G401.6 (cell line): ENCODE data around the gene TBX4.

Experiments
- FAIRE-seq: peaks from 2 replicates; lab custom pipeline; 2012; peaks lifted over from hg19 to GRCh38; lab: Jason Lieb, UNC

Gene TBX4

GRCh38 chr17:61452301-61453290, at the start of gene TBX4:
Gene TBX4 (plus strand): TSS chr17:61452422. CDS start chr17:61456491, 4,069 bp downstream.
- no peak for FAIRE-seq

- FAIRE-seq, result no peak
These were observed 49.0 kb upstream of the TBX4 start for GRCh38 chr17:61402978-61403800.

GRCh38 chr17:61403801-61404662, 48.2 kb upstream of the TBX4 start:
- FAIRE-seq, result no peak

- FAIRE-seq, result no peak
These were observed 47.6 kb upstream of the TBX4 start for GRCh38 chr17:61404663-61404912.

- FAIRE-seq, result no peak
These were observed 47.1 kb upstream of the TBX4 start for GRCh38 chr17:61404913-61405685.

- FAIRE-seq, result no peak
These were observed 46.3 kb upstream of the TBX4 start for GRCh38 chr17:61405686-61406536.

GRCh38 chr17:61406537-61406845, 45.7 kb upstream of the TBX4 start:
- FAIRE-seq, result no peak

- no peak for FAIRE-seq
These were observed 45.0 kb upstream of the TBX4 start for GRCh38 chr17:61406971-61407911.

GRCh38 chr17:61408151-61409041, 43.8 kb upstream of the TBX4 start:
- FAIRE-seq, result no peak

- FAIRE-seq, result no peak
These were observed 42.7 kb upstream of the TBX4 start for GRCh38 chr17:61409301-61410112.

- no peak for FAIRE-seq
These were observed 41.8 kb upstream of the TBX4 start for GRCh38 chr17:61410141-61411010.

GRCh38 chr17:61411011-61411260, 41.3 kb upstream of the TBX4 start:
- no peak for FAIRE-seq

- FAIRE-seq, result no peak
These were observed 40.7 kb upstream of the TBX4 start for GRCh38 chr17:61411261-61412142.

GRCh38 chr17:61412143-61412859, 39.9 kb upstream of the TBX4 start:
- no peak for FAIRE-seq
